NAMALWA (cell line): ENCODE data around the gene TOMM6.
"Not testable (repeated sequence)": the region's sequence is repeated elsewhere in the genome, so short reads cannot be mapped to it uniquely, and the experiment has no call there.

Experiments
- DNase-seq: peaks from one replicate; pipeline ENCODE4 v3.0.0-alpha.2; 2015; ENCODE audit warnings: low spot score

The TOMM6 gene

GRCh38 chr6:41763470-41763869 lies 24.0 kb upstream of the TOMM6 start:
- DNase-seq, result no peak

- DNase-seq, result not testable (repeated sequence)
Observed at GRCh38 chr6:41766043-41766664, 21.3 kb upstream of the TOMM6 start.

GRCh38 chr6:41767112-41767833 lies 20.2 kb upstream of the TOMM6 start:
- DNase-seq, result no peak

GRCh38 chr6:41768545-41769308 lies 18.8 kb upstream of the TOMM6 start:
- no peak for DNase-seq

- no peak for DNase-seq
Observed at GRCh38 chr6:41769376-41769775, 18.1 kb upstream of the TOMM6 start.

GRCh38 chr6:41770381-41771057 lies 17.0 kb upstream of the TOMM6 start:
- no peak for DNase-seq

- no peak for DNase-seq
Observed at GRCh38 chr6:41771058-41771983, 16.2 kb upstream of the TOMM6 start.

- no peak for DNase-seq
Observed at GRCh38 chr6:41774841-41775240, 12.7 kb upstream of the TOMM6 start.

GRCh38 chr6:41775293-41775882 lies 12.1 kb upstream of the TOMM6 start:
- no peak for DNase-seq

GRCh38 chr6:41777551-41778285 lies 9.8 kb upstream of the TOMM6 start:
- DNase-seq, result no peak

GRCh38 chr6:41778895-41779294 lies 8.6 kb upstream of the TOMM6 start:
- DNase-seq, result no peak

- no peak for DNase-seq
Observed at GRCh38 chr6:41779336-41779735, 8.2 kb upstream of the TOMM6 start.

- peak; percentile 96 for DNase-seq
Observed at GRCh38 chr6:41779788-41780550, 7.5 kb upstream of the TOMM6 start, which contains the start of gene FRS3. Gene FRS3, minus strand, starts transcription at chr6:41779900. Its CDS starts 2,913 bp downstream, at chr6:41776987.

- DNase-seq, result no peak
Observed at GRCh38 chr6:41780551-41781365, 6.7 kb upstream of the TOMM6 start, which contains the start of gene PRICKLE4. Gene PRICKLE4, plus strand, starts transcription at chr6:41780782. Its CDS starts 2,692 bp downstream, at chr6:41783474.

- DNase-seq, result no peak
Observed at GRCh38 chr6:41781366-41781730, 6.1 kb upstream of the TOMM6 start.

GRCh38 chr6:41783106-41783780 lies 4.3 kb upstream of the TOMM6 start:
- DNase-seq, result no peak

- DNase-seq, result no peak
Observed at GRCh38 chr6:41784581-41785171, 2.8 kb upstream of the TOMM6 start.
